Measurements from ENCODE around the gene ORC1. TPM values are rescaled to one million over a fixed set of nuclear protein-coding genes. Genes with fewer than 3 reads are reported as not detected.
A peak's percentile ranks its signal among the peaks of the same experiment; 100 is the strongest.

Gene ORC1
- total and polyA plus RNA-seq, 8 donors = 2.3 to 9.7 (median 6.7) TPM

- ATAC-seq = no peak
- peak overlapping the region in 1 of 2 donors; percentile 34 for H3K27ac ChIP-seq
- H3K4me1 ChIP-seq = peaks cover 0 to 9% of the 10 kb centered on the region in 2 donors
- intact Hi-C loops (cut with DNase I) = no loop called here
- no peaks in the 10 kb centered on the region for H3K9me3 ChIP-seq
- no peak for DNase-seq
- no peak overlapping the region for H3K4me3 ChIP-seq
- peaks cover 0 to 42% of the 10 kb centered on the region in 2 donors for H3K36me3 ChIP-seq
- TF ChIP-seq, protein P1, sequence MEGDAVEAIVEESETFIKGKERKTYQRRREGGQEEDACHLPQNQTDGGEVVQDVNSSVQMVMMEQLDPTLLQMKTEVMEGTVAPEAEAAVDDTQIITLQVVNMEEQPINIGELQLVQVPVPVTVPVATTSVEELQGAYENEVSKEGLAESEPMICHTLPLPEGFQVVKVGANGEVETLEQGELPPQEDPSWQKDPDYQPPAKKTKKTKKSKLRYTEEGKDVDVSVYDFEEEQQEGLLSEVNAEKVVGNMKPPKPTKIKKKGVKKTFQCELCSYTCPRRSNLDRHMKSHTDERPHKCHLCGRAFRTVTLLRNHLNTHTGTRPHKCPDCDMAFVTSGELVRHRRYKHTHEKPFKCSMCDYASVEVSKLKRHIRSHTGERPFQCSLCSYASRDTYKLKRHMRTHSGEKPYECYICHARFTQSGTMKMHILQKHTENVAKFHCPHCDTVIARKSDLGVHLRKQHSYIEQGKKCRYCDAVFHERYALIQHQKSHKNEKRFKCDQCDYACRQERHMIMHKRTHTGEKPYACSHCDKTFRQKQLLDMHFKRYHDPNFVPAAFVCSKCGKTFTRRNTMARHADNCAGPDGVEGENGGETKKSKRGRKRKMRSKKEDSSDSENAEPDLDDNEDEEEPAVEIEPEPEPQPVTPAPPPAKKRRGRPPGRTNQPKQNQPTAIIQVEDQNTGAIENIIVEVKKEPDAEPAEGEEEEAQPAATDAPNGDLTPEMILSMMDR (IDR thresholded peaks at IDR 0.05) = no peak
- no peaks in the 10 kb centered on the region for H3K27me3 ChIP-seq
These were observed 20.6 kb upstream of the ORC1 start for GRCh38 chr1:52424813-52425212.

- no peak for DNase-seq
- Histone ChIP-seq H3K27ac (peak overlapping the region in 1 of 2 donors; percentile 34), H3K36me3 (peaks cover 0 to 42% of the 10 kb centered on the region in 2 donors), H3K4me1 (peaks cover 0 to 9% of the 10 kb centered on the region in 2 donors), H3K27me3 (no peaks in the 10 kb centered on the region), H3K4me3 (no peak overlapping the region), H3K9me3 (no peaks in the 10 kb centered on the region)
- intact Hi-C loops (cut with DNase I) = no loop called here
- ATAC-seq = peak; percentile 33
- TF ChIP-seq, protein P1 (IDR thresholded peaks at IDR 0.05) = no peak
These were observed 20.0 kb upstream of the ORC1 start for GRCh38 chr1:52424231-52424636.

GRCh38 chr1:52423771-52424170, 19.5 kb upstream of the ORC1 start:
- intact Hi-C loops (cut with DNase I) = no loop called here
- DNase-seq (no peak), ATAC-seq (no peak)
- Histone ChIP-seq H3K27me3 (no peaks in the 10 kb centered on the region), H3K4me1 (peaks cover 0 to 9% of the 10 kb centered on the region in 2 donors), H3K4me3 (no peak overlapping the region), H3K36me3 (peaks cover 0 to 45% of the 10 kb centered on the region in 2 donors), H3K27ac (peak overlapping the region in 1 of 2 donors; percentile 34), H3K9me3 (no peaks in the 10 kb centered on the region)
- TF ChIP-seq, protein P1 (IDR thresholded peaks at IDR 0.05) = no peak

GRCh38 chr1:52423055-52423454, 18.8 kb upstream of the ORC1 start:
- ATAC-seq (no peak), DNase-seq (no peak)
- intact Hi-C loops (cut with DNase I) = no loop called here
- TF ChIP-seq, protein P1 (IDR thresholded peaks at IDR 0.05) = no peak
- Histone ChIP-seq H3K27me3 (no peaks in the 10 kb centered on the region), H3K36me3 (peaks cover 0 to 47% of the 10 kb centered on the region in 2 donors), H3K4me3 (no peak overlapping the region), H3K4me1 (peaks cover 0 to 9% of the 10 kb centered on the region in 2 donors), H3K9me3 (no peaks in the 10 kb centered on the region), H3K27ac (no peak overlapping the region)

GRCh38 chr1:52420713-52421112, 16.5 kb upstream of the ORC1 start:
- no peak for ATAC-seq
- H3K36me3 ChIP-seq = peaks cover 0 to 71% of the 10 kb centered on the region in 2 donors
- H3K27me3 ChIP-seq = no peaks in the 10 kb centered on the region
- H3K4me1 ChIP-seq = peaks cover 0 to 9% of the 10 kb centered on the region in 2 donors
- TF ChIP-seq, protein P1 (IDR thresholded peaks at IDR 0.05) = no peak
- intact Hi-C loops (cut with DNase I) = no loop called here
- no peaks in the 10 kb centered on the region for H3K9me3 ChIP-seq
- H3K27ac ChIP-seq = no peak overlapping the region
- H3K4me3 ChIP-seq = no peak overlapping the region
- no peak for DNase-seq
